CD4-positive, alpha-beta T cell (primary cell): ENCODE results near the gene NTM. TPM values are rescaled to one million over a fixed set of nuclear protein-coding genes. Genes with fewer than 3 reads are reported as not detected.

ENCODE experiments used
- ATAC-seq: fragments of 200-7000 bp; cut with Tn5 transposase; one replicate; pipeline ENCODE4 v1.10.0; 2022; ENCODE audit warnings: mild to moderate bottlenecking; ENCODE audit not compliant: poor library complexity
- CTCF ChIA-PET: fragments of 350-600 bp; sonication (Branson Sonifier 250); formaldehyde crosslinking; loops from one replicate; lab custom pipeline; 2021; ENCODE audit warnings: antibody characterized with exemption, inconsistent platforms; lab: Charles Lee
- POLR2A ChIA-PET: fragments of 350-600 bp; sonication (Branson Sonifier 250); formaldehyde crosslinking; loops from one replicate; lab custom pipeline; 2021; ENCODE audit warnings: antibody characterized with exemption, inconsistent platforms; lab: Charles Lee
- DNase-seq, 14 experiments: peaks; one replicate each; pipeline ENCODE4 v3.0.0-alpha.2; 2013 to 2020; ENCODE audit warnings: mixed read lengths in 2 of 14
- H3K27ac ChIP-seq, 2 donors: one replicate each; pipeline versions ENCODE4 v1.5.1 to v1.7.0; 2013; ENCODE audit warnings: low read length in 2 of 2, low read depth in 1 of 2, mild to moderate bottlenecking in 1 of 2
- H3K27me3 ChIP-seq, 2 experiments: 1 replicate in 1 of 2; 2 replicates in 1 of 2; pipeline versions ENCODE4 v1.6.1 to v1.7.0; 2013; ENCODE audit warnings: low read length in 2 of 2, control low read depth in 1 of 2, mild to moderate bottlenecking in 1 of 2, moderate library complexity in 1 of 2; ENCODE audit not compliant: insufficient read depth in 2 of 2, control insufficient read depth in 1 of 2
- H3K36me3 ChIP-seq: one replicate; pipeline ENCODE4 v1.6.1; 2013; ENCODE audit warnings: low read length, control low read depth; ENCODE audit not compliant: insufficient read depth
- H3K4me1 ChIP-seq: one replicate; pipeline ENCODE4 v1.6.1; 2013; ENCODE audit warnings: low read length, control low read depth; ENCODE audit not compliant: insufficient read depth
- H3K4me3 ChIP-seq: one replicate; pipeline ENCODE4 v1.5.1; 2013; ENCODE audit warnings: mild to moderate bottlenecking, low read length, moderate library complexity
- H3K9me3 ChIP-seq, 2 experiments: 1 replicate in 1 of 2; 2 replicates in 1 of 2; pipeline versions ENCODE4 v1.6.1 to v1.7.0; 2013; ENCODE audit warnings: low read length in 2 of 2, mild to moderate bottlenecking in 2 of 2, control low read depth in 1 of 2, moderate library complexity in 1 of 2; ENCODE audit not compliant: control insufficient read depth in 1 of 2, insufficient read depth in 1 of 2
- H3K27ac Mint-ChIP-seq: one replicate; pipeline ENCODE4 v1.8.0; 2020; ENCODE audit warnings: mixed read lengths
- H3K27me3 Mint-ChIP-seq: one replicate; pipeline ENCODE4 v1.8.0; 2021; ENCODE audit warnings: mixed read lengths
- H3K36me3 Mint-ChIP-seq: one replicate; pipeline ENCODE4 v1.8.0; 2021; ENCODE audit warnings: low read depth, mixed read lengths
- H3K4me1 Mint-ChIP-seq: one replicate; pipeline ENCODE4 v1.8.0; 2021; ENCODE audit warnings: low read depth, mixed read lengths
- H3K4me3 Mint-ChIP-seq: one replicate; pipeline ENCODE4 v1.8.0; 2020; ENCODE audit warnings: mild to moderate bottlenecking, mixed read lengths
- H3K9me3 Mint-ChIP-seq: one replicate; pipeline ENCODE4 v1.8.0; 2020; ENCODE audit warnings: mixed read lengths
- CTCF ChIP-seq: fragments of 200-600 bp; IDR thresholded peaks from one replicate; pipeline ENCODE4 v1.8.0; 2022; ENCODE audit warnings: antibody characterized with exemption, mild to moderate bottlenecking
- intact Hi-C, 2 experiments: fragments of 100-400 bp; cut with DNase I in 1 of 2; cut with micrococcal nuclease in 1 of 2; formaldehyde crosslinking; loops; one replicate each; pipeline versions ENCODE4 v1.15.1 to v1.9.0; 2023 to 2025; cut with DNase I, micrococcal nuclease
- total RNA-seq, 174 experiments: library from RNA in 2 of 174; stranded (reverse) in 2 of 174; gene quantifications; one replicate each; pipeline ENCODE4 v1.2.3 and lab custom pipeline; 2021 to 2026

Gene NTM
- total RNA-seq, 2 experiments from 2014 or later: not detected

- H3K4me1 Mint-ChIP-seq: no peaks in the 10 kb centered on the region
- intact Hi-C loops: no loop called here
- no peak for DNase-seq
These were observed 191.6 kb downstream of the NTM start for GRCh38 chr11:131561972-131562371.

GRCh38 chr11:131568318-131568717, 197.9 kb downstream of the NTM start:
- H3K9me3 Mint-ChIP-seq: no peaks in the 10 kb centered on the region
- H3K4me1 Mint-ChIP-seq: no peaks in the 10 kb centered on the region
- Histone ChIP-seq H3K9me3 (peaks cover 0 to 9% of the 10 kb centered on the region in 2 experiments), H3K27me3 (no peaks in the 10 kb centered on the region), H3K4me1 (no peaks in the 10 kb centered on the region), H3K27ac (no peak overlapping the region), H3K4me3 (no peak overlapping the region), H3K36me3 (no peaks in the 10 kb centered on the region)
- ChIA-PET CTCF (no interaction called here), POLR2A (no interaction called here)
- H3K36me3 Mint-ChIP-seq: no peaks in the 10 kb centered on the region
- ATAC-seq (no peak), DNase-seq (no peak)
- intact Hi-C loops: no loop called here
- H3K27ac Mint-ChIP-seq: no peak overlapping the region
- no peak for TF ChIP-seq CTCF
- H3K4me3 Mint-ChIP-seq: no peak overlapping the region
- H3K27me3 Mint-ChIP-seq: no peaks in the 10 kb centered on the region

More at GRCh38 chr11:131561972-131562371, 191.6 kb downstream of the NTM start:
- Mint-ChIP-seq H3K4me3 (no peak overlapping the region), H3K36me3 (no peaks in the 10 kb centered on the region), H3K27me3 (no peaks in the 10 kb centered on the region), H3K9me3 (no peaks in the 10 kb centered on the region), H3K27ac (no peak overlapping the region)
- no peak for TF ChIP-seq CTCF
- H3K27ac ChIP-seq: no peak overlapping the region
- POLR2A ChIA-PET: no interaction called here
- H3K4me1 ChIP-seq: no peaks in the 10 kb centered on the region
- CTCF ChIA-PET: no interaction called here
- H3K27me3 ChIP-seq: no peaks in the 10 kb centered on the region
- H3K36me3 ChIP-seq: no peaks in the 10 kb centered on the region
- peaks cover 0 to 5% of the 10 kb centered on the region in 2 experiments for H3K9me3 ChIP-seq
- H3K4me3 ChIP-seq: no peak overlapping the region
- ATAC-seq: no peak

GRCh38 chr11:131571571-131571970, 201.2 kb downstream of the NTM start:
- TF ChIP-seq CTCF: no peak
- Mint-ChIP-seq H3K4me3 (no peak overlapping the region), H3K36me3 (no peaks in the 10 kb centered on the region), H3K27ac (no peak overlapping the region), H3K27me3 (peaks cover 7% of the 10 kb centered on the region), H3K4me1 (no peaks in the 10 kb centered on the region), H3K9me3 (no peaks in the 10 kb centered on the region)
- Histone ChIP-seq H3K27ac (no peak overlapping the region), H3K36me3 (no peaks in the 10 kb centered on the region), H3K4me1 (no peaks in the 10 kb centered on the region), H3K4me3 (no peak overlapping the region), H3K27me3 (no peaks in the 10 kb centered on the region), H3K9me3 (peaks cover 0 to 4% of the 10 kb centered on the region in 2 experiments)
- DNase-seq (no peak), ATAC-seq (no peak)
- CTCF ChIA-PET: no interaction called here
- intact Hi-C loops: no loop called here
- POLR2A ChIA-PET: no interaction called here
